Activated T-cell treated with anti-CD3 and anti-CD28 coated beads, Interleukin-2, amount 50 U/mL, for 24 hours (primary cell): ENCODE results near the gene PAMR1.

Experiments
- DNase-seq: peaks from one replicate; pipeline ENCODE4 v3.0.0-alpha.2; 2020
- H3K27ac Mint-ChIP-seq: 2 replicates; pipeline ENCODE4 v1.8.0; 2020; ENCODE audit warnings: mild to moderate bottlenecking, mixed read lengths
- H3K27me3 Mint-ChIP-seq: 2 replicates; pipeline ENCODE4 v1.8.0; 2020; ENCODE audit warnings: mixed read lengths
- H3K36me3 Mint-ChIP-seq: 2 replicates; pipeline ENCODE4 v1.8.0; 2020; ENCODE audit warnings: low read depth, mixed read lengths
- H3K4me1 Mint-ChIP-seq: 2 replicates; pipeline ENCODE4 v1.8.0; 2020; ENCODE audit warnings: low read depth, mixed read lengths
- H3K4me3 Mint-ChIP-seq: 2 replicates; pipeline ENCODE4 v1.8.0; 2020; ENCODE audit warnings: mild to moderate bottlenecking, moderate library complexity, mixed read lengths
- H3K9me3 Mint-ChIP-seq: 2 replicates; pipeline ENCODE4 v1.8.0; 2020; ENCODE audit warnings: mixed read lengths

PAMR1 gene

GRCh38 chr11:35470616-35471015 is 54.8 kb downstream of the PAMR1 start:
- H3K9me3 Mint-ChIP-seq = no peaks in the 10 kb centered on the region
- no peak for DNase-seq
- H3K27me3 Mint-ChIP-seq = peaks cover 26% of the 10 kb centered on the region
- H3K4me1 Mint-ChIP-seq = no peaks in the 10 kb centered on the region
- no peak overlapping the region for H3K4me3 Mint-ChIP-seq
- H3K27ac Mint-ChIP-seq = no peak overlapping the region
- no peaks in the 10 kb centered on the region for H3K36me3 Mint-ChIP-seq

- H3K27ac Mint-ChIP-seq = no peak overlapping the region
- no peaks in the 10 kb centered on the region for H3K36me3 Mint-ChIP-seq
- no peaks in the 10 kb centered on the region for H3K9me3 Mint-ChIP-seq
- DNase-seq = no peak
- peaks cover 42% of the 10 kb centered on the region for H3K27me3 Mint-ChIP-seq
- H3K4me3 Mint-ChIP-seq = no peak overlapping the region
- no peaks in the 10 kb centered on the region for H3K4me1 Mint-ChIP-seq
Observed at GRCh38 chr11:35466058-35466457, 59.4 kb downstream of the PAMR1 start.

GRCh38 chr11:35464308-35464707 is 61.1 kb downstream of the PAMR1 start:
- no peaks in the 10 kb centered on the region for H3K9me3 Mint-ChIP-seq
- no peak overlapping the region for H3K4me3 Mint-ChIP-seq
- H3K4me1 Mint-ChIP-seq = no peaks in the 10 kb centered on the region
- H3K27me3 Mint-ChIP-seq = peaks cover 41% of the 10 kb centered on the region
- H3K27ac Mint-ChIP-seq = no peak overlapping the region
- no peaks in the 10 kb centered on the region for H3K36me3 Mint-ChIP-seq
- no peak for DNase-seq

- no peaks in the 10 kb centered on the region for H3K9me3 Mint-ChIP-seq
- H3K27me3 Mint-ChIP-seq = peaks cover 48% of the 10 kb centered on the region
- H3K4me1 Mint-ChIP-seq = no peaks in the 10 kb centered on the region
- H3K27ac Mint-ChIP-seq = no peak overlapping the region
- no peak overlapping the region for H3K4me3 Mint-ChIP-seq
- H3K36me3 Mint-ChIP-seq = no peaks in the 10 kb centered on the region
- DNase-seq = no peak
Observed at GRCh38 chr11:35463331-35463751, 62.1 kb downstream of the PAMR1 start.

GRCh38 chr11:35461917-35462538 is 63.4 kb downstream of the PAMR1 start:
- no peak overlapping the region for H3K27ac Mint-ChIP-seq
- DNase-seq = no peak
- H3K9me3 Mint-ChIP-seq = no peaks in the 10 kb centered on the region
- H3K4me1 Mint-ChIP-seq = no peaks in the 10 kb centered on the region
- no peaks in the 10 kb centered on the region for H3K36me3 Mint-ChIP-seq
- peaks cover 40% of the 10 kb centered on the region for H3K27me3 Mint-ChIP-seq
- no peak overlapping the region for H3K4me3 Mint-ChIP-seq

- no peaks in the 10 kb centered on the region for H3K9me3 Mint-ChIP-seq
- DNase-seq = no peak
- H3K27ac Mint-ChIP-seq = no peak overlapping the region
- H3K36me3 Mint-ChIP-seq = no peaks in the 10 kb centered on the region
- peaks cover 42% of the 10 kb centered on the region for H3K27me3 Mint-ChIP-seq
- no peak overlapping the region for H3K4me3 Mint-ChIP-seq
- no peaks in the 10 kb centered on the region for H3K4me1 Mint-ChIP-seq
Observed at GRCh38 chr11:35459489-35459888, 65.9 kb downstream of the PAMR1 start.

- Mint-ChIP-seq H3K27ac (no peak overlapping the region), H3K9me3 (no peaks in the 10 kb centered on the region), H3K27me3 (peaks cover 43% of the 10 kb centered on the region), H3K36me3 (no peaks in the 10 kb centered on the region), H3K4me1 (no peaks in the 10 kb centered on the region), H3K4me3 (no peak overlapping the region)
- DNase-seq = no peak
Observed at GRCh38 chr11:35458846-35459245, 66.6 kb downstream of the PAMR1 start.

- Mint-ChIP-seq H3K4me3 (no peak overlapping the region), H3K27me3 (peaks cover 35% of the 10 kb centered on the region), H3K27ac (no peak overlapping the region), H3K36me3 (no peaks in the 10 kb centered on the region), H3K9me3 (no peaks in the 10 kb centered on the region), H3K4me1 (no peaks in the 10 kb centered on the region)
- DNase-seq = no peak
Observed at GRCh38 chr11:35454362-35454761, 71.1 kb downstream of the PAMR1 start.

- H3K4me1 Mint-ChIP-seq = no peaks in the 10 kb centered on the region
- no peak overlapping the region for H3K4me3 Mint-ChIP-seq
- peaks cover 67% of the 10 kb centered on the region for H3K27me3 Mint-ChIP-seq
- no peak overlapping the region for H3K27ac Mint-ChIP-seq
- no peak for DNase-seq
- no peaks in the 10 kb centered on the region for H3K9me3 Mint-ChIP-seq
- H3K36me3 Mint-ChIP-seq = no peaks in the 10 kb centered on the region
Observed at GRCh38 chr11:35436581-35437250, 88.7 kb downstream of the PAMR1 start.

GRCh38 chr11:35433588-35433987 is 91.8 kb downstream of the PAMR1 start:
- Mint-ChIP-seq H3K36me3 (no peaks in the 10 kb centered on the region), H3K27me3 (peaks cover 73% of the 10 kb centered on the region), H3K4me1 (no peaks in the 10 kb centered on the region), H3K4me3 (no peak overlapping the region), H3K9me3 (no peaks in the 10 kb centered on the region), H3K27ac (no peak overlapping the region)
- no peak for DNase-seq

- Mint-ChIP-seq H3K27ac (no peak overlapping the region), H3K27me3 (peaks cover 74% of the 10 kb centered on the region), H3K36me3 (no peaks in the 10 kb centered on the region), H3K4me3 (no peak overlapping the region), H3K9me3 (no peaks in the 10 kb centered on the region), H3K4me1 (no peaks in the 10 kb centered on the region)
- no peak for DNase-seq
Observed at GRCh38 chr11:35432464-35432863, 93.0 kb downstream of the PAMR1 start.

- H3K27me3 Mint-ChIP-seq = peaks cover 78% of the 10 kb centered on the region
- no peaks in the 10 kb centered on the region for H3K9me3 Mint-ChIP-seq
- no peaks in the 10 kb centered on the region for H3K36me3 Mint-ChIP-seq
- H3K4me3 Mint-ChIP-seq = no peak overlapping the region
- no peak overlapping the region for H3K27ac Mint-ChIP-seq
- no peak for DNase-seq
- no peaks in the 10 kb centered on the region for H3K4me1 Mint-ChIP-seq
Observed at GRCh38 chr11:35427071-35427470, 98.3 kb downstream of the PAMR1 start.

GRCh38 chr11:35426351-35426750 is 99.1 kb downstream of the PAMR1 start:
- H3K4me3 Mint-ChIP-seq = no peak overlapping the region
- no peak for DNase-seq
- H3K27ac Mint-ChIP-seq = no peak overlapping the region
- H3K9me3 Mint-ChIP-seq = no peaks in the 10 kb centered on the region
- H3K27me3 Mint-ChIP-seq = peaks cover 80% of the 10 kb centered on the region
- H3K4me1 Mint-ChIP-seq = no peaks in the 10 kb centered on the region
- no peaks in the 10 kb centered on the region for H3K36me3 Mint-ChIP-seq

- Mint-ChIP-seq H3K27ac (no peak overlapping the region), H3K4me1 (no peaks in the 10 kb centered on the region), H3K9me3 (no peaks in the 10 kb centered on the region), H3K36me3 (no peaks in the 10 kb centered on the region), H3K4me3 (no peak overlapping the region), H3K27me3 (peaks cover 80% of the 10 kb centered on the region)
- no peak for DNase-seq
Observed at GRCh38 chr11:35425603-35426212, 99.7 kb downstream of the PAMR1 start.

GRCh38 chr11:35424157-35424940 is 101.1 kb downstream of the PAMR1 start:
- no peak for DNase-seq
- no peak overlapping the region for H3K27ac Mint-ChIP-seq
- H3K4me1 Mint-ChIP-seq = peaks cover 7% of the 10 kb centered on the region
- H3K9me3 Mint-ChIP-seq = no peaks in the 10 kb centered on the region
- no peaks in the 10 kb centered on the region for H3K36me3 Mint-ChIP-seq
- H3K27me3 Mint-ChIP-seq = peaks cover 82% of the 10 kb centered on the region
- H3K4me3 Mint-ChIP-seq = no peak overlapping the region
